Keratinocyte (primary cell): Measurements from ENCODE around the gene HDAC7. TPM values are rescaled to one million over a fixed set of nuclear protein-coding genes. Genes with fewer than 3 reads are reported as not detected.

Experiments
- DNase-seq: peaks from one replicate; pipeline ENCODE4 v3.0.0-alpha.2; 2011; ENCODE audit warnings: low read depth, missing footprints, low spot score
- FAIRE-seq: peaks from 2 replicates; lab custom pipeline; 2011; peaks lifted over from hg19 to GRCh38; lab: Jason Lieb, UNC
- H2AFZ ChIP-seq: 2 replicates; pipeline ENCODE4 v1.6.0; 2012; ENCODE audit warnings: low read length, control low read depth, inconsistent platforms; ENCODE audit not compliant: control insufficient read depth
- H3K27ac ChIP-seq: 2 replicates; pipeline ENCODE4 v1.5.1; 2011; ENCODE audit warnings: low read length; ENCODE audit not compliant: control insufficient read depth, insufficient read depth
- H3K27me3 ChIP-seq: 3 replicates; pipeline ENCODE4 v1.6.0; 2011; ENCODE audit warnings: low read length; ENCODE audit not compliant: control insufficient read depth, insufficient read depth; ENCODE audit errors: extremely low read depth
- H3K36me3 ChIP-seq, 2 experiments: 2 replicates in 1 of 2; 3 replicates in 1 of 2; pipeline ENCODE4 v1.5.1; 2011; ENCODE audit warnings: low read length in 2 of 2, mild to moderate bottlenecking in 1 of 2; ENCODE audit not compliant: control insufficient read depth in 2 of 2, insufficient read depth in 2 of 2; ENCODE audit errors: extremely low read depth in 1 of 2
- H3K4me1 ChIP-seq: 3 replicates; pipeline ENCODE4 v1.5.1; 2011; ENCODE audit warnings: low read length; ENCODE audit not compliant: control insufficient read depth, insufficient read depth; ENCODE audit errors: extremely low read depth
- H3K4me2 ChIP-seq: 3 replicates; pipeline ENCODE4 v1.6.0; 2011; ENCODE audit warnings: low read depth, low read length; ENCODE audit not compliant: control insufficient read depth, insufficient read depth; ENCODE audit errors: extremely low read depth
- H3K4me3 ChIP-seq, 3 experiments: fragments of 200-600 bp in 1 of 3; sonication (generic) in 1 of 3; 2 replicates in 2 of 3; 3 replicates in 1 of 3; pipeline ENCODE4 v1.5.1; 2011 to 2016; ENCODE audit warnings: low read length in 3 of 3, mild to moderate bottlenecking in 3 of 3, control low read depth in 2 of 3, inconsistent platforms in 1 of 3, low read depth in 1 of 3, mixed read lengths in 1 of 3, mixed run types in 1 of 3, moderate library complexity in 1 of 3; ENCODE audit not compliant: control insufficient read depth in 2 of 3, insufficient read depth in 2 of 3; ENCODE audit errors: extremely low read depth in 1 of 3
- H3K79me2 ChIP-seq: 2 replicates; pipeline ENCODE4 v1.6.0; 2012; ENCODE audit warnings: low read length; ENCODE audit not compliant: control insufficient read depth, insufficient read depth
- H3K9ac ChIP-seq: 3 replicates; pipeline ENCODE4 v1.6.0; 2011; ENCODE audit warnings: low read length; ENCODE audit not compliant: control insufficient read depth, insufficient read depth; ENCODE audit errors: extremely low read depth
- H3K9me1 ChIP-seq: 3 replicates; pipeline ENCODE4 v1.6.0; 2011; ENCODE audit warnings: low read length; ENCODE audit not compliant: control insufficient read depth, insufficient read depth; ENCODE audit errors: extremely low read depth
- H3K9me3 ChIP-seq: 2 replicates; pipeline ENCODE4 v1.5.1; 2012; ENCODE audit warnings: low read depth, low read length; ENCODE audit not compliant: control insufficient read depth
- H4K20me1 ChIP-seq: 3 replicates; pipeline ENCODE4 v1.6.0; 2011; ENCODE audit warnings: low read length; ENCODE audit not compliant: control insufficient read depth, insufficient read depth; ENCODE audit errors: extremely low read depth
- EZH2 ChIP-seq: IDR thresholded peaks from one replicate; pipeline ENCODE4 v1.6.1; 2012; ENCODE audit warnings: inconsistent platforms, mild to moderate bottlenecking, low read length, moderate library complexity
- dilution Hi-C: fragments of 300-500 bp; cut with MboI; formaldehyde crosslinking; loops from one replicate; pipeline ENCODE4 v1.7.0; 2020; ENCODE audit warnings: low sequenced_read_pairs; ENCODE audit not compliant: extremely low pct_ligation_motif_present
- polyA plus RNA-seq, 5 experiments: library from polyadenylated mRNA; depleted of rRNA in 3 of 5; stranded (reverse) in 3 of 5; stranded (forward) in 1 of 5; unstranded in 1 of 5; fragments of >200 nt; gene quantifications; 1 replicate in 1 of 5; 2 replicates in 3 of 5; 3 replicates in 1 of 5; pipeline versions ENCODE4 v1.2.1 to v1.2.3, GENCODE V29; 2011 to 2012; ENCODE audit warnings: missing spikeins in 2 of 5, low read depth in 1 of 5, low replicate concordance in 1 of 5
- TF ChIP-seq, protein P1 (sequence below), 3 experiments: IDR thresholded peaks in 1 of 3; conservative IDR thresholded peaks in 1 of 3; optimal IDR thresholded peaks in 1 of 3; 2 replicates in 2 of 3; 3 replicates in 1 of 3; pipeline versions ENCODE3 to v1.5.1; 2011; ENCODE audit warnings: low read length in 3 of 3, mild to moderate bottlenecking in 3 of 3, moderate library complexity in 2 of 3, control low read depth in 1 of 3, inconsistent platforms in 1 of 3; ENCODE audit not compliant: insufficient read depth in 2 of 3; ENCODE audit errors: extremely low read depth in 1 of 3

HDAC7 gene
- polyA plus RNA-seq, 1 donor (not counting 4 experiments of a cell fraction or from before 2014, with no cell fraction given) = 17.0 TPM

- Histone ChIP-seq H3K4me3 (no peak overlapping the region), H3K4me1 (peaks cover 6% of the 10 kb centered on the region), H3K4me2 (no peak overlapping the region), H3K36me3 (peaks cover 0 to 5% of the 10 kb centered on the region in 2 experiments), H3K27me3 (no peaks in the 10 kb centered on the region), H4K20me1 (no peaks in the 10 kb centered on the region), H2AFZ (no peak overlapping the region), H3K9me1 (no peaks in the 10 kb centered on the region), H3K9ac (no peak overlapping the region), H3K27ac (no peak overlapping the region), H3K9me3 (no peaks in the 10 kb centered on the region), H3K79me2 (no peaks in the 10 kb centered on the region)
- no peak for FAIRE-seq
- no peak for DNase-seq
- dilution Hi-C loops = no loop called here
- TF ChIP-seq, protein P1, sequence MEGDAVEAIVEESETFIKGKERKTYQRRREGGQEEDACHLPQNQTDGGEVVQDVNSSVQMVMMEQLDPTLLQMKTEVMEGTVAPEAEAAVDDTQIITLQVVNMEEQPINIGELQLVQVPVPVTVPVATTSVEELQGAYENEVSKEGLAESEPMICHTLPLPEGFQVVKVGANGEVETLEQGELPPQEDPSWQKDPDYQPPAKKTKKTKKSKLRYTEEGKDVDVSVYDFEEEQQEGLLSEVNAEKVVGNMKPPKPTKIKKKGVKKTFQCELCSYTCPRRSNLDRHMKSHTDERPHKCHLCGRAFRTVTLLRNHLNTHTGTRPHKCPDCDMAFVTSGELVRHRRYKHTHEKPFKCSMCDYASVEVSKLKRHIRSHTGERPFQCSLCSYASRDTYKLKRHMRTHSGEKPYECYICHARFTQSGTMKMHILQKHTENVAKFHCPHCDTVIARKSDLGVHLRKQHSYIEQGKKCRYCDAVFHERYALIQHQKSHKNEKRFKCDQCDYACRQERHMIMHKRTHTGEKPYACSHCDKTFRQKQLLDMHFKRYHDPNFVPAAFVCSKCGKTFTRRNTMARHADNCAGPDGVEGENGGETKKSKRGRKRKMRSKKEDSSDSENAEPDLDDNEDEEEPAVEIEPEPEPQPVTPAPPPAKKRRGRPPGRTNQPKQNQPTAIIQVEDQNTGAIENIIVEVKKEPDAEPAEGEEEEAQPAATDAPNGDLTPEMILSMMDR (optimal IDR thresholded peaks at IDR 0.05 in 1 of 3, IDR thresholded peaks at IDR 0.05 in 1 of 3, conservative IDR thresholded peaks at IDR 0.05 in 1 of 3; ENCODE audit: extremely low read depth in 1 of 3, insufficient read depth in 2 of 3, low read length in 3 of 3) = no peak
- TF ChIP-seq EZH2 = no peak
Measured at GRCh38 chr12:47737936-47738594, 81.6 kb downstream of the HDAC7 start.

- Histone ChIP-seq H3K9me3 (no peaks in the 10 kb centered on the region), H3K4me1 (peaks cover 6% of the 10 kb centered on the region), H2AFZ (no peak overlapping the region), H3K9ac (no peak overlapping the region), H3K27me3 (no peaks in the 10 kb centered on the region), H4K20me1 (no peaks in the 10 kb centered on the region), H3K36me3 (peaks cover 0 to 5% of the 10 kb centered on the region in 2 experiments), H3K79me2 (no peaks in the 10 kb centered on the region), H3K9me1 (no peaks in the 10 kb centered on the region), H3K4me3 (no peak overlapping the region), H3K27ac (no peak overlapping the region), H3K4me2 (no peak overlapping the region)
- DNase-seq (no peak), FAIRE-seq (no peak)
- dilution Hi-C loops = no loop called here
- TF ChIP-seq EZH2 = no peak
Measured at GRCh38 chr12:47736877-47737676, 82.6 kb downstream of the HDAC7 start.
